Activated naive CD4-positive, alpha-beta T cell treated with anti-CD3 and anti-CD28 coated beads, Interleukin-2, amount 50 U/mL, for 16 hours (primary cell): ENCODE data around the gene HOXD3.

Experiments used
- DNase-seq: peaks from one replicate; pipeline ENCODE4 v3.0.0-alpha.2; 2020

Gene HOXD3

GRCh38 chr2:176122052-176122682, 34.9 kb upstream of the HOXD3 start:
- no peak for DNase-seq

GRCh38 chr2:176122683-176123410, 34.3 kb upstream of the HOXD3 start, which contains the start of gene HOXD9:
TSS of gene HOXD9 (plus strand) at chr2:176122719. CDS start at chr2:176122769, 50 bp downstream.
- DNase-seq = no peak

GRCh38 chr2:176123411-176124109, 33.5 kb upstream of the HOXD3 start:
- DNase-seq = no peak

GRCh38 chr2:176124110-176124946, 32.8 kb upstream of the HOXD3 start:
- DNase-seq = no peak

GRCh38 chr2:176124947-176125771, 31.9 kb upstream of the HOXD3 start:
- DNase-seq = no peak

GRCh38 chr2:176125772-176126054, 31.4 kb upstream of the HOXD3 start:
- no peak for DNase-seq

- DNase-seq = peak; percentile 69
Measured at GRCh38 chr2:176126929-176127773, 30.0 kb upstream of the HOXD3 start.

- no peak for DNase-seq
Measured at GRCh38 chr2:176127774-176128072, 29.4 kb upstream of the HOXD3 start.

- DNase-seq = no peak
Measured at GRCh38 chr2:176128172-176128981, 28.7 kb upstream of the HOXD3 start.

GRCh38 chr2:176128982-176129796, 27.9 kb upstream of the HOXD3 start, which contains the start of gene HOXD8:
TSS of gene HOXD8 (plus strand) at chr2:176129705. CDS start at chr2:176130367, 662 bp downstream.
- DNase-seq = no peak

GRCh38 chr2:176129813-176130146, 27.3 kb upstream of the HOXD3 start:
- no peak for DNase-seq

- DNase-seq = no peak
Measured at GRCh38 chr2:176130147-176130956, 26.8 kb upstream of the HOXD3 start.

GRCh38 chr2:176130957-176131847, 25.9 kb upstream of the HOXD3 start:
- DNase-seq = no peak

GRCh38 chr2:176131848-176132158, 25.3 kb upstream of the HOXD3 start:
- DNase-seq = no peak

- no peak for DNase-seq
Measured at GRCh38 chr2:176132205-176133171, 24.6 kb upstream of the HOXD3 start.

GRCh38 chr2:176133389-176133788, 23.7 kb upstream of the HOXD3 start:
- no peak for DNase-seq

- DNase-seq = no peak
Measured at GRCh38 chr2:176134035-176134434, 23.1 kb upstream of the HOXD3 start.
